HEK293T (cell line): Measurements from ENCODE around the gene DUSP18.

Experiments used
- CTCF ChIA-PET: fragments of 350-600 bp; formaldehyde crosslinking; extraction: SDS; loops from one replicate; lab custom pipeline; 2021; ENCODE audit warnings: antibody characterized with exemption, inconsistent platforms; lab: Yijun Ruan, JAX
- POLR2A ChIA-PET: fragments of 350-600 bp; formaldehyde crosslinking; extraction: SDS; loops from one replicate; lab custom pipeline; 2020; ENCODE audit warnings: antibody characterized with exemption, inconsistent platforms; lab: Yijun Ruan, JAX
- DNase-seq: peaks from one replicate; pipeline ENCODE4 v3.0.0; 2012; ENCODE audit warnings: mixed read lengths; ENCODE audit errors: extremely low spot score
- ARNT ChIP-seq: fragments of 450-650 bp; IDR thresholded peaks from 2 replicates; pipeline ENCODE4 v1.6.1; 2017; ENCODE audit warnings: mild to moderate bottlenecking
- BHLHE40 ChIP-seq: fragments of 450-650 bp; IDR thresholded peaks from 2 replicates; pipeline ENCODE4 v1.6.1; 2016; ENCODE audit warnings: mild to moderate bottlenecking, moderate library complexity, borderline replicate concordance
- CTBP1 ChIP-seq: fragments of 450-650 bp; IDR thresholded peaks from 2 replicates; pipeline ENCODE4 v1.6.1; 2016; ENCODE audit warnings: borderline replicate concordance
- ELF4 ChIP-seq: fragments of 450-650 bp; IDR thresholded peaks from 2 replicates; pipeline ENCODE4 v1.6.1; 2017; ENCODE audit warnings: antibody characterized with exemption
- FOXA1 ChIP-seq: fragments of 450-650 bp; IDR thresholded peaks from 2 replicates; pipeline ENCODE4 v1.6.1; 2016; ENCODE audit warnings: mild to moderate bottlenecking
- FOXK2 ChIP-seq: fragments of 450-650 bp; IDR thresholded peaks from 2 replicates; pipeline ENCODE4 v1.6.1; 2016; ENCODE audit warnings: mild to moderate bottlenecking
- FOXM1 ChIP-seq: fragments of 450-650 bp; IDR thresholded peaks from 2 replicates; pipeline ENCODE4 v1.6.1; 2017; ENCODE audit warnings: mild to moderate bottlenecking, borderline replicate concordance
- HDGF ChIP-seq: fragments of 450-650 bp; IDR thresholded peaks from 2 replicates; pipeline ENCODE4 v1.6.1; 2017; ENCODE audit warnings: antibody characterized with exemption, borderline replicate concordance
- L3MBTL2 ChIP-seq: fragments of 450-650 bp; conservative IDR thresholded peaks from 2 replicates; pipeline ENCODE4 v1.6.1; 2016; ENCODE audit warnings: mild to moderate bottlenecking
- LEF1 ChIP-seq: fragments of 450-650 bp; IDR thresholded peaks from 2 replicates; pipeline ENCODE4 v1.6.1; 2017; ENCODE audit warnings: mild to moderate bottlenecking, borderline replicate concordance
- NFRKB ChIP-seq: fragments of 450-650 bp; IDR thresholded peaks from 2 replicates; pipeline ENCODE4 v1.6.1; 2016; ENCODE audit warnings: mild to moderate bottlenecking, moderate library complexity
- PKNOX1 ChIP-seq: fragments of 450-650 bp; IDR thresholded peaks from 2 replicates; pipeline ENCODE4 v1.6.1; 2016
- SP1 ChIP-seq: fragments of 450-650 bp; IDR thresholded peaks from 2 replicates; pipeline ENCODE4 v1.6.1; 2017
- SUZ12 ChIP-seq: fragments of 450-650 bp; IDR thresholded peaks from 2 replicates; pipeline ENCODE4 v1.6.1; 2016; ENCODE audit warnings: mild to moderate bottlenecking
- TARDBP ChIP-seq: fragments of 450-650 bp; IDR thresholded peaks from 2 replicates; pipeline ENCODE4 v1.6.1; 2016
- ZNF384 ChIP-seq: fragments of 450-650 bp; IDR thresholded peaks from 2 replicates; pipeline ENCODE4 v1.6.1; 2016

The DUSP18 gene

GRCh38 chr22:30654361-30654760 lies 13.3 kb downstream of the DUSP18 start:
- ChIA-PET CTCF (no interaction called here), POLR2A (no interaction called here)
- DNase-seq = no peak
- no peak for TF ChIP-seq ZNF384
- no peak for TF ChIP-seq FOXK2
- TF ChIP-seq L3MBTL2 = no peak
- no peak for TF ChIP-seq FOXM1
- TF ChIP-seq BHLHE40 = no peak
- TF ChIP-seq TARDBP = no peak
- TF ChIP-seq FOXA1 = no peak
- TF ChIP-seq HDGF = no peak
- TF ChIP-seq ARNT = no peak
- TF ChIP-seq CTBP1 = no peak
- TF ChIP-seq PKNOX1 = no peak
- no peak for TF ChIP-seq NFRKB
- no peak for TF ChIP-seq ELF4
- TF ChIP-seq LEF1 = no peak
- no peak for TF ChIP-seq SUZ12
- TF ChIP-seq SP1 = no peak

- TF ChIP-seq TARDBP (no peak), LEF1 (no peak), SUZ12 (no peak), NFRKB (no peak), CTBP1 (no peak), ELF4 (no peak)
- ChIA-PET POLR2A (no interaction called here), CTCF (no interaction called here)
- DNase-seq = no peak
Observed at GRCh38 chr22:30652852-30653251, 14.8 kb downstream of the DUSP18 start.

GRCh38 chr22:30650508-30651116 lies 17.1 kb downstream of the DUSP18 start:
- ChIA-PET POLR2A (no interaction called here), CTCF (no interaction called here)
- DNase-seq = no peak
- TF ChIP-seq NFRKB = no peak

- ChIA-PET POLR2A (no interaction called here), CTCF (no interaction called here)
- DNase-seq = no peak
- no peak for TF ChIP-seq PKNOX1
- no peak for TF ChIP-seq HDGF
- no peak for TF ChIP-seq FOXM1
- no peak for TF ChIP-seq L3MBTL2
- no peak for TF ChIP-seq NFRKB
Observed at GRCh38 chr22:30649430-30650007, 18.2 kb downstream of the DUSP18 start.

- no peak for DNase-seq
- ChIA-PET CTCF (no interaction called here), POLR2A (no interaction called here)
- no peak for TF ChIP-seq HDGF
- TF ChIP-seq ZNF384 = no peak
- no peak for TF ChIP-seq SP1
- no peak for TF ChIP-seq BHLHE40
- TF ChIP-seq ELF4 = no peak
- no peak for TF ChIP-seq FOXA1
- TF ChIP-seq FOXK2 = no peak
Observed at GRCh38 chr22:30648825-30649224, 18.9 kb downstream of the DUSP18 start.

GRCh38 chr22:30647536-30647935 lies 20.1 kb downstream of the DUSP18 start:
- TF ChIP-seq FOXA1 (no peak), SP1 (no peak), L3MBTL2 (no peak), TARDBP (no peak), SUZ12 (no peak), FOXK2 (no peak), LEF1 (no peak), NFRKB (no peak), HDGF (no peak), ELF4 (no peak), ARNT (no peak), BHLHE40 (no peak)
- ChIA-PET POLR2A (no interaction called here), CTCF (no interaction called here)
- no peak for DNase-seq

GRCh38 chr22:30646518-30647160 lies 21.0 kb downstream of the DUSP18 start:
- TF ChIP-seq ARNT = no peak
- no peak for TF ChIP-seq PKNOX1
- TF ChIP-seq ELF4 = no peak
- TF ChIP-seq LEF1 = no peak
- TF ChIP-seq NFRKB = no peak
- TF ChIP-seq ZNF384 = no peak
- TF ChIP-seq FOXA1 = no peak
- no peak for TF ChIP-seq BHLHE40
- no peak for TF ChIP-seq SP1
- TF ChIP-seq HDGF = no peak
- no peak for TF ChIP-seq TARDBP
- TF ChIP-seq SUZ12 = no peak
- TF ChIP-seq L3MBTL2 = no peak
- no peak for TF ChIP-seq FOXM1
- TF ChIP-seq CTBP1 = no peak
- TF ChIP-seq FOXK2 = no peak
- POLR2A ChIA-PET = interaction anchor here (0.7 kb wide), 1 partner anchor 37 kb away, joined by 4 read pairs; no protein-coding TSS in a partner anchor
- CTCF ChIA-PET = no interaction called here
- DNase-seq = no peak
